GM18909 (cell line): ENCODE results near the gene NOL9.
"Not testable (repeated sequence)": the region's sequence is repeated elsewhere in the genome, so short reads cannot be mapped to it uniquely, and the experiment has no call there.

Experiments used
- ATAC-seq: cut with Tn5 transposase; IDR thresholded peaks from one replicate; pipeline ENCODE4 v1.9.1; 2021; ENCODE audit warnings: mild to moderate bottlenecking; ENCODE audit not compliant: unreplicated experiment, poor library complexity

The NOL9 gene

GRCh38 chr1:6554031-6554906, at the start of gene NOL9:
Gene NOL9, minus strand, starts transcription at chr1:6554513. Its CDS starts 11 bp downstream, at chr1:6554502.
- ATAC-seq = peak; percentile 90

- peak; percentile 20 for ATAC-seq
Measured at GRCh38 chr1:6603238-6603914, 49.1 kb upstream of the NOL9 start.

GRCh38 chr1:6602669-6603237, 48.4 kb upstream of the NOL9 start, which contains the start of gene KLHL21:
Gene KLHL21, minus strand, starts transcription at chr1:6602869. Its CDS starts 52 bp downstream, at chr1:6602817.
- ATAC-seq = peak; percentile 53

- peak; percentile 8 for ATAC-seq
Measured at GRCh38 chr1:6601923-6602668, 47.8 kb upstream of the NOL9 start.

- ATAC-seq = no peak
Measured at GRCh38 chr1:6601049-6601922, 47.0 kb upstream of the NOL9 start.

- no peak for ATAC-seq
Measured at GRCh38 chr1:6600410-6601048, 46.2 kb upstream of the NOL9 start.

- not testable (repeated sequence) for ATAC-seq
Measured at GRCh38 chr1:6599991-6600390, 45.7 kb upstream of the NOL9 start.

- ATAC-seq = no peak
Measured at GRCh38 chr1:6599141-6599975, 45.0 kb upstream of the NOL9 start.

GRCh38 chr1:6597777-6598131, 43.4 kb upstream of the NOL9 start:
- ATAC-seq = no peak

GRCh38 chr1:6596886-6597776, 42.8 kb upstream of the NOL9 start:
- ATAC-seq = no peak

GRCh38 chr1:6596351-6596750, 42.0 kb upstream of the NOL9 start:
- ATAC-seq = no peak

- ATAC-seq = no peak
Measured at GRCh38 chr1:6594977-6595740, 40.8 kb upstream of the NOL9 start.

- no peak for ATAC-seq
Measured at GRCh38 chr1:6593810-6594209, 39.5 kb upstream of the NOL9 start.

GRCh38 chr1:6592865-6593593, 38.7 kb upstream of the NOL9 start:
- ATAC-seq = no peak

GRCh38 chr1:6592441-6592840, 38.1 kb upstream of the NOL9 start:
- ATAC-seq = no peak

GRCh38 chr1:6591644-6592043, 37.3 kb upstream of the NOL9 start:
- ATAC-seq = no peak
